Ovary (tissue), 3 donors: ENCODE results near the gene MINPP1.

Experiments
- CTCF ChIP-seq, 3 donors: fragments of 450-650 bp in 2 of 3; fragments of 200-600 bp in 1 of 3; IDR thresholded peaks; one replicate each; pipeline versions ENCODE4 v1.5.1 to v1.8.0; 2016 to 2022; ENCODE audit warnings: antibody characterized with exemption in 3 of 3, mild to moderate bottlenecking in 1 of 3
- EP300 ChIP-seq: sonication (generic); formaldehyde crosslinking; IDR thresholded peaks from one replicate; pipeline ENCODE4 v1.6.1; 2017; ENCODE audit warnings: antibody characterized with exemption
- POLR2A ChIP-seq: fragments of 450-650 bp; IDR thresholded peaks from one replicate; pipeline ENCODE4 v1.6.1; 2017; ENCODE audit warnings: antibody characterized with exemption, mild to moderate bottlenecking, moderate library complexity
- donor health status: DM: no; HTN: no; CAD: no.

- TF ChIP-seq POLR2A (no peak), CTCF (IDR thresholded peaks at IDR 0.05) (no peak), EP300 (no peak)
Measured at GRCh38 chr10:87503401-87503800, 1.3 kb upstream of the MINPP1 start.
